IgD-negative memory B cell (primary cell): ENCODE results near the gene OSBPL3. TPM values are rescaled to one million over a fixed set of nuclear protein-coding genes. Genes with fewer than 3 reads are reported as not detected.

Experiments used
- H3K27ac Mint-ChIP-seq, 3 donors: one replicate each; pipeline ENCODE4 v1.8.0; 2020 to 2022; ENCODE audit warnings: mild to moderate bottlenecking in 3 of 3, mixed read lengths in 3 of 3, moderate library complexity in 1 of 3
- H3K27me3 Mint-ChIP-seq: one replicate; pipeline ENCODE4 v1.8.0; 2021; ENCODE audit warnings: mixed read lengths
- H3K36me3 Mint-ChIP-seq: one replicate; pipeline ENCODE4 v1.8.0; 2020; ENCODE audit warnings: mild to moderate bottlenecking, mixed read lengths
- H3K4me1 Mint-ChIP-seq, 3 donors: one replicate each; pipeline ENCODE4 v1.8.0; 2020 to 2022; ENCODE audit warnings: mixed read lengths in 3 of 3, mild to moderate bottlenecking in 1 of 3
- H3K4me3 Mint-ChIP-seq, 4 donors: one replicate each; pipeline ENCODE4 v1.8.0; 2020 to 2022; ENCODE audit warnings: mild to moderate bottlenecking in 4 of 4, mixed read lengths in 4 of 4, moderate library complexity in 3 of 4
- H3K9me3 Mint-ChIP-seq, 3 donors: one replicate each; pipeline ENCODE4 v1.8.0; 2020 to 2021; ENCODE audit warnings: mixed read lengths in 3 of 3, mild to moderate bottlenecking in 1 of 3
- polyA plus RNA-seq: library from polyadenylated mRNA; unstranded; fragments of 300-500 nt; fragmentation: Illumina TruSeq; gene quantifications from one replicate; pipeline ENCODE4 v1.2.3, GENCODE V29; 2021

OSBPL3 gene
- polyA plus RNA-seq, 1 donor from 2014 or later = 13.0 TPM

- Mint-ChIP-seq H3K36me3 (peaks cover 8% of the 10 kb centered on the region), H3K9me3 (no peaks in the 10 kb centered on the region), H3K27ac (peak overlapping the region in 1 of 3 donors; percentile 2), H3K4me3 (no peak overlapping the region), H3K4me1 (peaks cover 13 to 55% (median 23%) of the 10 kb centered on the region in 3 donors), H3K27me3 (no peaks in the 10 kb centered on the region)
Measured at GRCh38 chr7:24926623-24927524, 53.1 kb downstream of the OSBPL3 start.

- H3K27me3 Mint-ChIP-seq = no peaks in the 10 kb centered on the region
- H3K9me3 Mint-ChIP-seq = no peaks in the 10 kb centered on the region
- peaks cover 22 to 61% (median 34%) of the 10 kb centered on the region in 3 donors for H3K4me1 Mint-ChIP-seq
- no peak overlapping the region for H3K4me3 Mint-ChIP-seq
- H3K27ac Mint-ChIP-seq = no peak overlapping the region
- H3K36me3 Mint-ChIP-seq = peaks cover 4% of the 10 kb centered on the region
Measured at GRCh38 chr7:24924375-24924774, 55.6 kb downstream of the OSBPL3 start.

GRCh38 chr7:24923172-24923865 lies 56.7 kb downstream of the OSBPL3 start:
- no peaks in the 10 kb centered on the region for H3K9me3 Mint-ChIP-seq
- peaks cover 4% of the 10 kb centered on the region for H3K36me3 Mint-ChIP-seq
- H3K4me3 Mint-ChIP-seq = no peak overlapping the region
- no peaks in the 10 kb centered on the region for H3K27me3 Mint-ChIP-seq
- peaks cover 31 to 64% (median 41%) of the 10 kb centered on the region in 3 donors for H3K4me1 Mint-ChIP-seq
- no peak overlapping the region for H3K27ac Mint-ChIP-seq

- peaks cover 38 to 67% (median 50%) of the 10 kb centered on the region in 3 donors for H3K4me1 Mint-ChIP-seq
- no peaks in the 10 kb centered on the region for H3K9me3 Mint-ChIP-seq
- H3K27me3 Mint-ChIP-seq = no peaks in the 10 kb centered on the region
- peak overlapping the region in 1 of 4 donors; percentile 19 for H3K4me3 Mint-ChIP-seq
- no peaks in the 10 kb centered on the region for H3K36me3 Mint-ChIP-seq
- peak overlapping the region in 2 of 3 donors; percentile 45 to 59 for H3K27ac Mint-ChIP-seq
Measured at GRCh38 chr7:24922099-24922773, 57.7 kb downstream of the OSBPL3 start.

- Mint-ChIP-seq H3K27me3 (no peaks in the 10 kb centered on the region), H3K36me3 (no peaks in the 10 kb centered on the region), H3K4me3 (peak overlapping the region in 2 of 4 donors; percentile 6 to 35), H3K27ac (peak overlapping the region in 2 of 3 donors; percentile 24 to 76), H3K4me1 (peaks cover 38 to 65% (median 52%) of the 10 kb centered on the region in 3 donors), H3K9me3 (no peaks in the 10 kb centered on the region)
Measured at GRCh38 chr7:24921362-24921679, 58.7 kb downstream of the OSBPL3 start.

- H3K27ac Mint-ChIP-seq = peak overlapping the region in 2 of 3 donors; percentile 24 to 76
- no peaks in the 10 kb centered on the region for H3K9me3 Mint-ChIP-seq
- no peaks in the 10 kb centered on the region for H3K36me3 Mint-ChIP-seq
- peak overlapping the region in 2 of 4 donors; percentile 6 to 56 for H3K4me3 Mint-ChIP-seq
- H3K4me1 Mint-ChIP-seq = peaks cover 39 to 62% (median 48%) of the 10 kb centered on the region in 3 donors
- H3K27me3 Mint-ChIP-seq = no peaks in the 10 kb centered on the region
Measured at GRCh38 chr7:24920451-24921361, 59.3 kb downstream of the OSBPL3 start.

- peak overlapping the region in 2 of 3 donors; percentile 11 to 36 for H3K27ac Mint-ChIP-seq
- H3K27me3 Mint-ChIP-seq = no peaks in the 10 kb centered on the region
- peak overlapping the region in 2 of 4 donors; percentile 29 to 83 for H3K4me3 Mint-ChIP-seq
- H3K36me3 Mint-ChIP-seq = peaks cover 2% of the 10 kb centered on the region
- peaks cover 53 to 62% (median 62%) of the 10 kb centered on the region in 3 donors for H3K4me1 Mint-ChIP-seq
- no peaks in the 10 kb centered on the region for H3K9me3 Mint-ChIP-seq
Measured at GRCh38 chr7:24917510-24918239, 62.3 kb downstream of the OSBPL3 start.

- no peak overlapping the region for H3K27ac Mint-ChIP-seq
- peaks cover 2% of the 10 kb centered on the region for H3K36me3 Mint-ChIP-seq
- peaks cover 56 to 63% (median 62%) of the 10 kb centered on the region in 3 donors for H3K4me1 Mint-ChIP-seq
- no peaks in the 10 kb centered on the region for H3K9me3 Mint-ChIP-seq
- peak overlapping the region in 1 of 4 donors; percentile 6 for H3K4me3 Mint-ChIP-seq
- no peaks in the 10 kb centered on the region for H3K27me3 Mint-ChIP-seq
Measured at GRCh38 chr7:24916463-24917040, 63.4 kb downstream of the OSBPL3 start.

- no peak overlapping the region for H3K27ac Mint-ChIP-seq
- H3K9me3 Mint-ChIP-seq = no peaks in the 10 kb centered on the region
- peaks cover 62 to 67% (median 63%) of the 10 kb centered on the region in 3 donors for H3K4me1 Mint-ChIP-seq
- no peaks in the 10 kb centered on the region for H3K27me3 Mint-ChIP-seq
- peak overlapping the region in 1 of 4 donors; percentile 65 for H3K4me3 Mint-ChIP-seq
- peaks cover 2% of the 10 kb centered on the region for H3K36me3 Mint-ChIP-seq
Measured at GRCh38 chr7:24914465-24914859, 65.5 kb downstream of the OSBPL3 start.

GRCh38 chr7:24913801-24914464 lies 66.0 kb downstream of the OSBPL3 start:
- Mint-ChIP-seq H3K4me1 (peaks cover 58 to 65% (median 58%) of the 10 kb centered on the region in 3 donors), H3K27ac (peak overlapping the region in 1 of 3 donors; percentile 47), H3K36me3 (peaks cover 2% of the 10 kb centered on the region), H3K27me3 (no peaks in the 10 kb centered on the region), H3K4me3 (no peak overlapping the region), H3K9me3 (no peaks in the 10 kb centered on the region)

GRCh38 chr7:24912874-24913514 lies 67.0 kb downstream of the OSBPL3 start:
- peak overlapping the region in 1 of 3 donors; percentile 47 for H3K27ac Mint-ChIP-seq
- peaks cover 48 to 56% (median 48%) of the 10 kb centered on the region in 3 donors for H3K4me1 Mint-ChIP-seq
- H3K4me3 Mint-ChIP-seq = peak overlapping the region in 2 of 4 donors; percentile 45 to 70
- H3K36me3 Mint-ChIP-seq = peaks cover 2% of the 10 kb centered on the region
- H3K9me3 Mint-ChIP-seq = no peaks in the 10 kb centered on the region
- no peaks in the 10 kb centered on the region for H3K27me3 Mint-ChIP-seq

- Mint-ChIP-seq H3K36me3 (peaks cover 2% of the 10 kb centered on the region), H3K9me3 (no peaks in the 10 kb centered on the region), H3K4me1 (peaks cover 42 to 50% (median 44%) of the 10 kb centered on the region in 3 donors), H3K4me3 (peak overlapping the region in 2 of 4 donors; percentile 15 to 82), H3K27ac (no peak overlapping the region), H3K27me3 (no peaks in the 10 kb centered on the region)
Measured at GRCh38 chr7:24912424-24912823, 67.6 kb downstream of the OSBPL3 start.
